Muscle of arm (tissue), 12 donors: Measurements from ENCODE around the gene SCNN1A. TPM values are rescaled to one million over a fixed set of nuclear protein-coding genes. Genes with fewer than 3 reads are reported as not detected.

Source experiments
- polyA plus RNA-seq, 12 donors: library from polyadenylated mRNA; unstranded; fragments of 120-200 nt; gene quantifications; one replicate each; pipeline ENCODE4 v1.2.1, GENCODE V29; 2013; ENCODE audit not compliant: insufficient read length in 12 of 12

Gene SCNN1A
- polyA plus RNA-seq, 12 donors, result 0.23 to 9.9 (median 0.51) TPM; not detected in 4

Other genes starting within 250 kb of the SCNN1A start
- 100 to 1,000 TPM in 3 of 12 donors, 10 to 100 TPM in 8, not detected in 1; 52.2 to 191 (median 59.8) TPM for gene CD9, start 175.2 kb downstream of the SCNN1A start, polyA plus RNA-seq
- gene PLEKHG6, start 64.9 kb downstream of the SCNN1A start, polyA plus RNA-seq, result 1 to 10 TPM in 6 of 12 donors, under 1 TPM in 4, not detected in 2; 0.36 to 5.3 (median 1.1) TPM
- 100 to 1,000 TPM in 1 of 12 donors, 10 to 100 TPM in 10, not detected in 1; 58.7 to 132 (median 70.6) TPM for gene TNFRSF1A, start 33.5 kb downstream of the SCNN1A start, polyA plus RNA-seq
- gene LTBR, start 8.6 kb upstream of the SCNN1A start, polyA plus RNA-seq, result 10 to 100 TPM in 11 of 12 donors, not detected in 1; 25.8 to 65.1 (median 37.9) TPM
- 1 to 10 TPM in 4 of 12 donors, under 1 TPM in 5, not detected in 3; 0.54 to 3.3 (median 0.96) TPM for gene CD27, start 69.4 kb upstream of the SCNN1A start, polyA plus RNA-seq
- gene TAPBPL, start 76.5 kb upstream of the SCNN1A start, polyA plus RNA-seq, result 10 to 100 TPM in 2 of 12 donors, 1 to 10 TPM in 8, not detected in 2; 5.0 to 15.8 (median 8.7) TPM
- gene VAMP1, start 95.1 kb upstream of the SCNN1A start, polyA plus RNA-seq, result 10 to 100 TPM in 6 of 12 donors, 1 to 10 TPM in 5, not detected in 1; 6.9 to 25.7 (median 11.9) TPM
- 100 to 1,000 TPM in 11 of 12 donors, not detected in 1; 104 to 178 (median 131) TPM for gene MRPL51, start 117.7 kb upstream of the SCNN1A start, polyA plus RNA-seq
- 10 to 100 TPM in 11 of 12 donors, not detected in 1; 28.7 to 53.7 (median 41.5) TPM for gene NCAPD2, start 118.5 kb upstream of the SCNN1A start, polyA plus RNA-seq
- gene GAPDH, start 159.0 kb upstream of the SCNN1A start, polyA plus RNA-seq, result 1,000 to 10,000 TPM in 11 of 12 donors, 100 to 1,000 TPM in 1; 984 to 5,913 (median 3,885) TPM
- 10 to 100 TPM in 11 of 12 donors, not detected in 1; 20.7 to 43.6 (median 28.0) TPM for gene IFFO1, start 180.5 kb upstream of the SCNN1A start, polyA plus RNA-seq
- gene NOP2, start 192.7 kb upstream of the SCNN1A start, polyA plus RNA-seq, result 10 to 100 TPM in 11 of 12 donors, not detected in 1; 14.9 to 44.6 (median 21.7) TPM
- 100 to 1,000 TPM; 131 to 406 (median 159) TPM for gene CHD4, start 231.8 kb upstream of the SCNN1A start, polyA plus RNA-seq